SW480 (cell line): ENCODE data around the gene FCAR.
"Not testable (repeated sequence)": the region's sequence is repeated elsewhere in the genome, so short reads cannot be mapped to it uniquely, and the experiment has no call there.

Experiments used
- DNase-seq: peaks from one replicate; pipeline ENCODE4 v3.0.0-alpha.2; 2016; ENCODE audit warnings: low spot score

The FCAR gene

GRCh38 chr19:54873990-54874389 is at the start of gene FCAR:
FCAR (plus strand) TSS chr19:54874235; CDS start chr19:54874290, 55 bp downstream.
- no peak for DNase-seq

GRCh38 chr19:54824416-54824815 is 49.6 kb upstream of the FCAR start:
- not testable (repeated sequence) for DNase-seq

- not testable (repeated sequence) for DNase-seq
These were observed 48.7 kb upstream of the FCAR start for GRCh38 chr19:54825326-54825725.

- DNase-seq, result not testable (repeated sequence)
These were observed 46.0 kb upstream of the FCAR start for GRCh38 chr19:54828064-54828463.

GRCh38 chr19:54832496-54832895 is 41.5 kb upstream of the FCAR start, which contains the start of gene KIR2DS4:
KIR2DS4 (plus strand) TSS chr19:54832676.
- not testable (repeated sequence) for DNase-seq

GRCh38 chr19:54835126-54835525 is 38.9 kb upstream of the FCAR start:
- DNase-seq, result not testable (repeated sequence)

GRCh38 chr19:54837522-54837921 is 36.5 kb upstream of the FCAR start:
- not testable (repeated sequence) for DNase-seq

GRCh38 chr19:54843171-54843570 is 30.9 kb upstream of the FCAR start:
- DNase-seq, result not testable (repeated sequence)

GRCh38 chr19:54850061-54850640 is 23.9 kb upstream of the FCAR start, which contains the start of gene KIR3DL2:
KIR3DL2 (plus strand) TSS chr19:54850443; CDS start chr19:54850476, 33 bp downstream.
- not testable (repeated sequence) for DNase-seq

GRCh38 chr19:54850930-54851329 is 23.1 kb upstream of the FCAR start:
- no peak for DNase-seq

GRCh38 chr19:54851353-54851752 is 22.7 kb upstream of the FCAR start:
- DNase-seq, result no peak

- not testable (repeated sequence) for DNase-seq
These were observed 18.8 kb upstream of the FCAR start for GRCh38 chr19:54855241-54855640.

- DNase-seq, result not testable (repeated sequence)
These were observed 15.6 kb upstream of the FCAR start for GRCh38 chr19:54858476-54858875.

GRCh38 chr19:54859421-54859820 is 14.6 kb upstream of the FCAR start:
- DNase-seq, result not testable (repeated sequence)

GRCh38 chr19:54863459-54863858 is 10.6 kb upstream of the FCAR start:
- DNase-seq, result not testable (repeated sequence)

- DNase-seq, result no peak
These were observed 2.3 kb upstream of the FCAR start for GRCh38 chr19:54871696-54872095.

- no peak for DNase-seq
These were observed 1.5 kb downstream of the FCAR start for GRCh38 chr19:54875506-54875905.

GRCh38 chr19:54877471-54877870 is 3.4 kb downstream of the FCAR start:
- no peak for DNase-seq

GRCh38 chr19:54881884-54882283 is 7.8 kb downstream of the FCAR start:
- no peak for DNase-seq

- DNase-seq, result peak; percentile 39
These were observed 8.7 kb downstream of the FCAR start for GRCh38 chr19:54882758-54883157.

GRCh38 chr19:54883228-54883627 is 9.2 kb downstream of the FCAR start:
- DNase-seq, result no peak

- no peak for DNase-seq
These were observed 14.2 kb downstream of the FCAR start for GRCh38 chr19:54888239-54888638.

- no peak for DNase-seq
These were observed 15.5 kb downstream of the FCAR start for GRCh38 chr19:54889566-54889965.

- DNase-seq, result peak; percentile 64
These were observed 19.4 kb downstream of the FCAR start for GRCh38 chr19:54893406-54893805.
